Fibroblast of mammary gland (primary cell): Measurements from ENCODE around the gene GCC1.

ENCODE experiments used
- DNase-seq: peaks from one replicate; pipeline ENCODE4 v3.0.0-alpha.2; 2010; ENCODE audit warnings: low read depth
- H3K4me3 ChIP-seq: 2 replicates; pipeline ENCODE4 v1.5.1; 2011; ENCODE audit warnings: low read depth, mild to moderate bottlenecking, low read length, moderate library complexity; ENCODE audit not compliant: control insufficient read depth
- TF ChIP-seq, protein P1 (sequence below): conservative IDR thresholded peaks from 2 replicates; pipeline ENCODE4 v1.5.1; 2011; ENCODE audit warnings: low read depth, low read length, inconsistent platforms; ENCODE audit not compliant: control insufficient read depth, insufficient read depth

Gene GCC1

DNA sequence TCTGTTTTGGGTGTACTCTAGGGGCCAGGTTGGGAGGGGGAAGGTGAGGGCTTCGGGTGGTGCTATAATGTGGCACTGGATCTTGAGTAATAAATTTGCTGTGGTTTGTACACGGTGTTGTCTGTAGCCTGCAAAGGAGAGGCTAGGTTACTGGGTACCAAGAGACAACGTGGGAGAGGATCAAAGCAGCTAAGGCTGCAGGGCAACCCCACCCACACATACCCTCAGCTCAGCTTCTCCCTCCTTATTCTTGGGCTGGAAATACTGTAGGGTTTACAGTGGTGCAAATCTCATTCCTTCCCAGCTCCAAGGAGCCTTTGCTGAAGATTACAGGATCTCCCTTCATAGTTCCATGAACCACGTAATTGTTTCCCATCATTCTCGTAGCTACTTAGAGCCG is 6.2 kb upstream of the GCC1 start:
- TF ChIP-seq, protein P1, sequence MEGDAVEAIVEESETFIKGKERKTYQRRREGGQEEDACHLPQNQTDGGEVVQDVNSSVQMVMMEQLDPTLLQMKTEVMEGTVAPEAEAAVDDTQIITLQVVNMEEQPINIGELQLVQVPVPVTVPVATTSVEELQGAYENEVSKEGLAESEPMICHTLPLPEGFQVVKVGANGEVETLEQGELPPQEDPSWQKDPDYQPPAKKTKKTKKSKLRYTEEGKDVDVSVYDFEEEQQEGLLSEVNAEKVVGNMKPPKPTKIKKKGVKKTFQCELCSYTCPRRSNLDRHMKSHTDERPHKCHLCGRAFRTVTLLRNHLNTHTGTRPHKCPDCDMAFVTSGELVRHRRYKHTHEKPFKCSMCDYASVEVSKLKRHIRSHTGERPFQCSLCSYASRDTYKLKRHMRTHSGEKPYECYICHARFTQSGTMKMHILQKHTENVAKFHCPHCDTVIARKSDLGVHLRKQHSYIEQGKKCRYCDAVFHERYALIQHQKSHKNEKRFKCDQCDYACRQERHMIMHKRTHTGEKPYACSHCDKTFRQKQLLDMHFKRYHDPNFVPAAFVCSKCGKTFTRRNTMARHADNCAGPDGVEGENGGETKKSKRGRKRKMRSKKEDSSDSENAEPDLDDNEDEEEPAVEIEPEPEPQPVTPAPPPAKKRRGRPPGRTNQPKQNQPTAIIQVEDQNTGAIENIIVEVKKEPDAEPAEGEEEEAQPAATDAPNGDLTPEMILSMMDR: no peak
- no peak for DNase-seq
- no peak overlapping the region for H3K4me3 ChIP-seq

DNA sequence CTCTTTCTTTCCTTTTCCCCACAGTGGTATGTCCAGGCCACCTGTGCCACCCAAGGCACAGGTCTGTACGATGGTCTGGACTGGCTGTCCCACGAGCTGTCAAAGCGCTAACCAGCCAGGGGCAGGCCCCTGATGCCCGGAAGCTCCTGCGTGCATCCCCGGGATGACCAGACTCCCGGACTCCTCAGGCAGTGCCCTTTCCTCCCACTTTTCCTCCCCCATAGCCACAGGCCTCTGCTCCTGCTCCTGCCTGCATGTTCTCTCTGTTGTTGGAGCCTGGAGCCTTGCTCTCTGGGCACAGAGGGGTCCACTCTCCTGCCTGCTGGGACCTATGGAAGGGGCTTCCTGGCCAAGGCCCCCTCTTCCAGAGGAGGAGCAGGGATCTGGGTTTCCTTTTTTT is 5.8 kb upstream of the GCC1 start:
- TF ChIP-seq, protein P1: no peak
- H3K4me3 ChIP-seq: no peak overlapping the region
- no peak for DNase-seq

DNA sequence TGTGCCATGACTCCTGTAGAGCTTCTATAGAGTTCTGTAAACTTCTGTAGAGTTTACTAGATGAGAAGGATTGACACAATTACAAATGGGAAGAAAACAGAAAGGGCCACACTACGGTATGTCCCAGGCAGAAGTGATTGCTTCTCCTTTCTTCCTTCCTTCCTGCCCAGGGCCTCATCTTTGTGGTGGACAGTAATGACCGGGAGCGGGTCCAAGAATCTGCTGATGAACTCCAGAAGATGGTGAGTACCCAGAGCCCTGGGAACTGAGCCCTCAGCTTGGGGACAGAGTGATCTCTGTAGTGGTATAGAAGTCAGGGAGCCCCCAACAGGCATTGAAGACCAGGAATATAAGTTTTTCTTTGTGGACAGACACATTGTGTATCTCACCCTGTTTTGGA is 4.5 kb upstream of the GCC1 start:
- DNase-seq: no peak
- TF ChIP-seq, protein P1: no peak
- H3K4me3 ChIP-seq: no peak overlapping the region

DNA sequence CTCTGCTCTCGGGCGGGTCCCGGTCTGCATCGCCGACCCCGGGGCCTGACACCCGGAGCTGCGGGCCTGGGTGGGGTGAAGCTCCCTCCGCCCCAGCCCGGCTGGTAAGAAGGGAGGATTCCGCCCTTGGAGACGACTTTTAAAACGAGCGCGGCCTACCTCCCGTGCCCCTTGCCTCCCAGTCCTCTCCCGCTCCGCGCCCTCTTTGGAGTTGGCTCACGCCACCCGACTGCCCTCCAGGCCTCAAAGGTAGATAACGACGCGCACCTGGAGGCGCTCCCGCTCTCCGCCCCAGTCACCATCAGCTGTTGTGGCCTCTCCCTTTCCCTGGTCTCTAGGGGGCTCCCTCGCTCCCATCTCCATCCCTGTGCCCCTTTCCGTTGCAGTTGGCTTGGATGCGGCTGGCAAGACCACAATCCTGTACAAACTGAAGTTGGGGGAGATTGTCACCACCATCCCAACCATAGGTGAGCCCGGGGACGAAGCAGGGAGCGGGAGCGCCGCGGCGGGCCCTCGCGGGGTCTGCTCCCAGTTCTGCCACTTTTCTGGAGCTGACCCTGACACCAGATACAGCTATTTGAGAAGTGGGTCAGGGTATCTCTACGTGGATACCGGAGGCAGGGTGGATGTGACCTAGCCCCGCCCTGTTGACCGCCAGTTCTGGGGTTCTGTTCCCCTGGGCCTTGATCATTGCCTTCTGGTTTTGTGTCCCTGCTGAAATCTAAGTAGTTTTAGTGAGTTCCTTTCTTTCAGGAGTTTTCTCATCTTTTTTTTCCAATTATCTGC is 3.5 kb upstream of the GCC1 start:
- TF ChIP-seq, protein P1: peak; percentile 49
- DNase-seq: peak; percentile 44
- H3K4me3 ChIP-seq: peak overlapping the region; percentile 87

DNA sequence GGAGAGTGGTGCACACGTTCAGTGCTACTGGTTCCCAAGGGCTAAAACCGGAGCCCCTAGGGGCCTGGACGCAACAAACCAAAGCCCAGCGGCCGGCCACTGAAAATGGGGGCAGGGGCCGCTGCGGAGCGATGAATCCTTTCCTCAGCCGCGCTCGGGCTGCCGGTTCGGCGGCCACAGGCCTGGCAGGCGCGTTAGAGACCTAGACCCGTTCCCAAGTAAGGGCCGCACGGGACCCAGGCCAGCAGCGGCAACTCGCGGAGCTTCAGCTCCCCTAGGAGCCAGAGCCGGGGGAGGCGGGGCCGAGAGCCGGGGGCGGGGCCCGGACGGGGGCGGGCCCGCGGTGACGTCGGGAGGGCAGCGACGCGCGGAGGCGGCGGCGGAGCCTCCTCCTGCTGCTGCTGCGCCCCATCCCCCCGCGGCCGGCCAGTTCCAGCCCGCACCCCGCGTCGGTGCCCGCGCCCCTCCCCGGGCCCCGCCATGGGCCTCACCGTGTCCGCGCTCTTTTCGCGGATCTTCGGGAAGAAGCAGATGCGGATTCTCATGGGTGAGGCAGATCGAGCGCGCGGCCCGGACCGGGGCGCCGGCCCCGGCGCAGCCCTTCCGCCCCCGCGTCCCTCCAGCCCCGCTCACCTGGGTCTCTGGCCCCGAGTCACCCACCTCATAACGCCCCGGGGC is 2.8 kb upstream of the GCC1 start, which contains the start of gene ARF5:
Gene ARF5 (plus strand): TSS at position 393 of the 678 bp plus-strand sequence. CDS start 88 bp downstream, at position 481.
- TF ChIP-seq, protein P1: no peak
- peak; percentile 63 for DNase-seq
- H3K4me3 ChIP-seq: peak within 1 kb of the TSS; percentile 87

DNA sequence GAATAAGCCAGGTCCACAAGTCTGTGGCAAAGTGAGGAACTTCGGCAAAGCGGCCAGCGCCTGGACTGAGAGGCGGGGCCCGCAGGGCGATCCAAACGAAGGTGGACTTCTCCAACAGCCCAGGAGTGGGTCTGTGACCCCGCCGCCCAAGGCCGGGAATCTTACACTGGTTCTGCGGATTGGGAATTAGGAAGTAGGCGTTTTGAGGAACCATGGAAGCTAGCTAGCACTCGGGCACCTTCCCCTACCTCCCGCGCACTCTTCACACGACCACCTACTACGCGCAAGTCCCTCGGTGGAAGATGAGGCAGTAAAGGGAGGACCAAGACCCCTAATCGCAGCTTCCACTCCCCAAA is 2.2 kb upstream of the GCC1 start:
- DNase-seq: no peak
- TF ChIP-seq, protein P1: no peak
- peak overlapping the region; percentile 71 for H3K4me3 ChIP-seq
